Globus pallidus (tissue), 1 donor: ENCODE data around the gene RNU6-8.

ENCODE experiments used
- DNase-seq: peaks from one replicate; pipeline ENCODE4 v3.0.0-alpha.2; 2015; ENCODE audit warnings: low spot score

RNU6-8 gene

DNA sequence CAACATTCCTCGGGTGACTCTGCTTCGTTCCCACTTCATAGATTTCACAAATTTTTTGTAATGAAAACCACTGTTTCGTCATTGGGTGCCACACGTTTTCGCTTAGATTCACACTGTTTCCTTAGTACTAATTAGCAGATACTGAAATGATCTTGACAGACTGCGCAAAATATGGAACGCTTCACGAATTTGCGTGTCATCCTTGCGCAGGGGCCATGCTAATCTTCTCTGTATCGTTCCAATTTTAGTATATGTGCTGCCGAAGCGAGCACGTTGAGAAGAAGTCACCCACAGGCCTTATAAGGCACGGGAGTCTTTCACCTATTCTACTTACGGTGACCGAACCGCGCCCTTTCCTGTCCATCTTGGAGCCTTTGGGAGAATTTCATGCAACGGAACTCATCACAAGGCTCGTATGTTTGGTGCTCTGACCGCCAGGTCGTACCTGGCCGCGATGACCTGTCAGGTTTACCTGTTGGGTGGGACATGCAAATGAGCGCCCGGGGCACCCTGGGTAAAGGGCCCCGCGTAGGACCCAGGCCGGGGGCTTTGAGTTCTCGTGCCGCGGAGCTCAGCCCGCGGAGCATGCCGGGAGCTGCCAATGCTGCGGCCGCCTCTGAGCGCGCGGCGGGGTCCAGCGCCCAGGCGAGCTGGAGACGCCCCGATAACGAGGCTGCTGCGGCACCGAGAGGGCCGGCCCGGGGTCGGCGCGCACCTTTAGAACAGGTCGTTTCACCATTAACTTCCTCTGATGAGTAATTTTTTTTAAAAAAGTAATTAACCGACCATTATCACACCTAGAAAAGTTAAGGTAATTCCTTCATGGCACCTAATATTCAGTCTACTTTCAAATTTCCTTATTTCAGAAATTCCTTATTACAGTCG, at the start of gene RNU6-8:
RNU6-8 (minus strand) TSS at position 272 of the 885 bp plus-strand sequence.
- DNase-seq = peak; percentile 81

DNA sequence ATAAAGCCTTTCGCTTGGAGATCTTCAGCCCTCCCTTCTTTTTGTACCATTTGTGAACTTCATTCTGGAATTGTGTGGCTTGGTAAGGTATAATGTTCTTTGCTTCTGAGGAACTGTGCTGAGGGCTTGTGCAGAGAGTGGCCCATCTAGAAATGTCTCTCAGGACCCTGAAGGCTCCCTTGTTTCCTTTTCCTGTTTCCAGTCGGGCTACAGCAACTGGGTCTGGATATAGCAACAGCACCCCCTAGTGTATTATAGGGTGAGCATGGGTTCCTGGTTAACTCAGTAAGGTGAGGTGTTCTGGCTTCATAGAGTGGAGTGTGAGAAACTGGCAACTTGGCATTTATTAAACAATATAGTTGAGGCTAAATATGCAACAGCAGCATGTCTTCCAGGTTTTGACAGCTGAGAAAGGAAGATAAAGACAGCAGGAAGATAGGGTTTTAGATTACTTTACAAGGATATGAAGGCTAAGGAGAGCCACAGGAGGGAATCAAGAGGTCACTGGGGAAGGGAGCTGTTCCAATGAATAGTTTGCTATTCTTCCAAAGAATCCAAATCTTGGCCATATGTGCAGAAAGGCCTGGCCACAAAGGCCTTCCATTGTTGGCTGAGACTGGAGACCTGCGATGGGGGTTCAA, 49.1 kb upstream of the RNU6-8 start:
- peak; percentile 86 for DNase-seq

DNA sequence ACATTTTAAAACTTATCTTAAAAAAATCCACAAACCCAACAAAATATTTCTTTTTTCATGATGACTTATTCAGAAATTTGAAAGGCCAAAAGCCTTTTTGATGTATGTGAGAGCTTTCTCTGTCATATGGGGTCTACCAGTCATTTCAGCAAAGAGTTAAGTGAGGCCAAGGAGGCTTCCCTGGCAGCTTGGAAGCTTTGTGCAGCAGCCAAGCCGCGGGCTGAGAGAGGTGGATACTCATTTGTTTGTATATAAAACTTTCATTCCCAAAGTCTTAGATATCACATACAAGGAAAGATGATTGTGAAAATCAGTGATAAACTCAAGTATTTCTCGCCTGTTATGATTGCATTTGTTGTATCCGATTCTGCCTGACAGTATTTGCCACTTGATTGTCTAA, 48.5 kb upstream of the RNU6-8 start:
- DNase-seq = no peak

DNA sequence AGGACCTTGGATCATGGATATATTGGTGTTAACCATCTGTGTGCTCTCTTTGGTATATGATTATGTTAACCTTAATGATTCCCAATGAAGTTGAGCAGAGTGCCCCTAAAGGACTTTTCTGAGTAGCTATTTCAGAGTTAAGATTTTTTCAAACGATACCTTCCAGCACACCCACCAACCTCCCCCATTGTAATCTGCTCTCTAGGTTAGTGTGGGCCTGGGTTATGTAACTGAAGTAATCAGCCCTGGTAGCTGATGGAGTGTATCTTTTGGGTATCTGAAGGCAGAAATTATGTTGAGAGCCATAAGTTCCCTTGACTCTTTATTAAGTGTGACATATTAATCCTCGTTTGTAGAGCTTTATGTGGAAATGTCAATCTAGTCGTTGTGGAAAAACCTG, 47.6 kb upstream of the RNU6-8 start:
- no peak for DNase-seq

DNA sequence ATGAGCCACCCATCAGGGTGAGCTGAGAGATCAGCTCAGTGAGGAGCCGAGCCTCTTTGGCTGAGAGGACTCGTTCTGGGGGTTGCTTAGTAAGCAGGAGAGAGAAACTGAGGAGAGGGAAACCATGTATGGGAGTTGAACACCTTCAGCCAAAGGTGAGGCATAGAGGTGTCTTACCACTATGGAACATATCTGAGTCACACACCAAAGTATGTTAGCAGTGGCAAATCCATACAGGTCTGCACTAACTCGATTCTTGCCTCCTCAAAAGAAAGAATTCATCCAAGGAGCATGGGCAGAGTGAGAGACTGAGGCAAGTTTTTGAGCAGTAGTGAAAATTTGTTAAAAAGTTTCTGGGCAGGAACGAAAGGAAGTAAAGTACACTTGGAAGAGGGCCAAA, 46.7 kb upstream of the RNU6-8 start:
- DNase-seq = no peak

DNA sequence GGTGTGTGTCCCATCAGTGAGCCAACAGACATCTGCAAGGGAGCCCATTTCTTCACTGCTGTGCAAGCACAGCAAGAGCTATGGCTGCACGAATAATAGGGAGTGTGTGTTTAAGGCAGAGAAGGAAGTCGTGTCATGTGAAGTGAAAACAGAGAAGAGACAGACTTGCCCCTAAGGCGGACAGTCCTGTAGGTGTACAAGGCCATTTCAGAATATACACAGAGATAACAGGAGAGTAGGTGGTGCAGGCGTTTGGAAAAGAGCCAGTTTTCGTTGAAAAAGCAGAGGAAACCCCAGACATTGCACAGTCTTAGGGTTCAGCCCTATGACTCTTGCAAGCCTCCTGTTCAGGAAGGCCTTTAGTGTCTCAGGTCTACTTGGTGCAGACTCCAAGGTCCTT, 46.3 kb upstream of the RNU6-8 start:
- DNase-seq = no peak

DNA sequence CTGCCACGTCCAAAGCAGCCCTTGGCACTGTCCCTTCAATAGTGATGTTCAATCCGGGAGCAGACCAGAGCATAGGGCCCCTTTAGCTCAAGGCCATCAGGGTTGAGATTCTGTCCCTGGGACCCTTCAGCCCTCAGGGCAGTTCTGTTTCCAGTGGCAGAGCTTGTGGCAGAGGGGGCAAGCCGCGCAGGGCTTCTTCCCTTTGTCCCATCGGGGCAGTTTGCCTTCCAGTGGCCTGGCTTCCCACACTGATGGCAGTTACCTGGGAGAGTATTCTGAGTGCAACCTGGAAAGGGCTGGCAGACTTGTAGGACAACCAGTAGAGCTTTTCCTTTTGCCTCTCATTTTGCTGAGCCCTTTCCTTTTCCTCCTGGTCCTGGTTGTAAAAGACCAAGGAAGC, 43.7 kb upstream of the RNU6-8 start:
- no peak for DNase-seq

DNA sequence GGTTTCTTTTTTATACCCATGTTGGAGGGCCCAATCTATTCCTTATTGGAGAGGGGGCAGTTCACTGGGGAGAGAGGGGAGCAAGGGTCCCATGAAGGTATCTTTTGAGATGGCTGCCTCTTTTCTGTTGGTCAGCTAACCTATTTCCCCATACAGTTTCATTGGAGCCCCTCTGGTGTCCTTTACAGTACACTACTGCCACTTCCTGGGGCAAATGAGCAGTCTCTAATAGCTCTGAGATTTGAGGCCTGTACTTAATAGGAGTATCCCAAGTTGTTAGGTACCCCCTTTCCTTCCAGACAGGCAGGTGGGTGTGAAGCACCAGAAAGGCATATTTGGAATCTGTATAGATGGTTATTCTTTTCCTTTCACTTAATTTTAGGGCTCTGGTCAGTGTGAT, 41.3 kb upstream of the RNU6-8 start:
- no peak for DNase-seq

DNA sequence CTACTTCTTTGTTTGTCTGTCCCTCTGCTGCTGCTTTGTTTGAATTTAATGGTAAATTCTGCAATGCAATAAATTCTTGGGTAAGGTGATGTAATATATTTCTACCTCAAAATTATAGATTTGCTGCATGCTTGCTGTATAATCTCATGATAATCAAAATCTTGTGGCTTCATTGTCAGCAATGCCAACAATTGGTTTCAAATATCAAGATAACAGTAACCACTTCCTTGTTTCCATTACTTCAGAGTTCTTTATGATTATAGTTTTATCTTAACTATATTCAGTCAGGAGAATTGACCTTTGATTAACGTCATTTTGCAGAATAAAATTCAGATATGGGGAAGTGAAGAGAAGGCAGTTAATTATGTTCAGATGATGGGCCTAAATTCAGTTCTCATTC, 30.2 kb upstream of the RNU6-8 start:
- no peak for DNase-seq

DNA sequence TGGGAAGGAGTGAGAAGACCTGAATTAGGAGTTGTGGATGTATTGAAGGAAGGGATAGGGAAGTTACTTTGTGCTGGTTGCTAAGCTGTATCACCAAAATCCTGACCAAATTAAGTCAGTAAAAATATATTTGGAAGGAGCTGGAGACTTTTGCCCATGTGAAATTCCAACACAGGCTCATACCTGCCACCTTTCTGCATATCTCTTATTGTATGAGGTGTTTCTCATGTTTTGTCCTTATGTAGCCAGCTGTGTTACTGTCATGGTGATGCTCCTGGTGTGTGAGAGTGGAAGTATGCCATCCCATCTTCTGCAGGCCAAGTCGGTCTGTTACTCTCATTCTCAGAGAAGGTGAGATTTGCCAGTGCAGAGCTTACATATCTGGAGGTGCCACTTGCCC, 29.4 kb upstream of the RNU6-8 start:
- DNase-seq = no peak

DNA sequence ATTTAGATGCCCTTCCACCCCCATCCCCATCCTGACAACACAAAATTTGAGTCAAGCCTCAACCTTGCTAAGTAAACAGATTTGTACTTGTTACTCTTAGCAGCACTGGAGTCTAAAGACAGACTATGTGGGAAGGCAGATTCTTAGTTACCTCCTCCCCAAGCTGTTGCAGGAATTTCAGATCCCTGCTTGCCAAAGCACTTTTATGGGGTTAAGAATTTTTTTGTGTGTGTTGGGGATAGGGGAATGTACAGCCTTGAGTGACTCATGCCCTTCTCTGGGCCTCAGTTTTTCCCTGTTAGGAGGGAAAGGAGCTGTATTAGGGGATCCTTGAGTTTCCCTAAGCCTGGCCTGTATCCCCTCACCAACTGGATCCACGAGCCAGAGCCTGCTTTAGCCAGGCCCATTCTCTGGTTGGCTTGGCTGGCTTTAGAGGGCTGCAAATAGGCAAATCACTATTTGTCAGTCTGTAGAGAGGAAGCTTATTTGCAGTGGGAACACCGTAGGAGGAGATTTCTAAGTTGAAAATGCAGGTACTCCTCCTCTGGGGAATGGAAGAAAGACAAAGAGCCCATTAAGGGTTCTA, 27.7 kb upstream of the RNU6-8 start:
- DNase-seq = no peak

DNA sequence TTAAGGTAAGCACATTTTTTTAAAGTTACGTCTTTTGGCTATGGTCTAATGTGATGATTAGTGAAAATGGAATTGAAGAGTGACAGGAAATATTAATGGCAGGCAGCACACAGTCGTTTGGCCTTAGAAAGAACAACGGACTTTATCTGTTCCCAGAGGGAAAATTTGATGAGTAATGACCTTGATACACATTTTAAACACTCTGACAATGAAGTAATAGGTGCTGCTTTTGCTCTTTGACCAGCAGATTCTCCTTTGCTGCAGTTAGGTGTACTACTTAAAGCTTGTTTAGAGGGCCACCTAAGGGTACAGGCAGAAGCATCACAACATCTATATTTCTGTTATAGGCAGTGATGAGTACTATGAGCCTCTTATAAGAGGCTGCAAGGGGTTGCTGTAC, 27.1 kb upstream of the RNU6-8 start:
- DNase-seq = no peak

DNA sequence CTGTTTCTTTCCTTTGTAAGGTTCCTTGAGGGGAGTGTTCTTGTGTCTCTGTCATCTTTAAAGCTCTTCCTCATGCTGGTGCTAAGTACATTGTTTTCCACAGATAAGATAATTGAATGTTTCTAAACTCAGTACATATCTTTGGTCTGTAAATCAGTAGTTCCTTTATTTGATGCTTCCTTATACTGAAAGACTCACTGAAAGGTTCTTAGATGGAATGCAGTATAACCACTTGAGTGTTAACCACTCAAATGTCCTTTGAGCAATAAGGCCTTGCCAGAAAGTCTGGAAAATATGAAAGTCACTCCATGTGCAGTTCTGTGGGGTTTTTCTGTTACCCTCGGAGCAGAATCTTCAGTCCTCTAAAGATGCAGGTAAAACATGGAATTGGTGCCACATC, 23.0 kb upstream of the RNU6-8 start:
- no peak for DNase-seq

DNA sequence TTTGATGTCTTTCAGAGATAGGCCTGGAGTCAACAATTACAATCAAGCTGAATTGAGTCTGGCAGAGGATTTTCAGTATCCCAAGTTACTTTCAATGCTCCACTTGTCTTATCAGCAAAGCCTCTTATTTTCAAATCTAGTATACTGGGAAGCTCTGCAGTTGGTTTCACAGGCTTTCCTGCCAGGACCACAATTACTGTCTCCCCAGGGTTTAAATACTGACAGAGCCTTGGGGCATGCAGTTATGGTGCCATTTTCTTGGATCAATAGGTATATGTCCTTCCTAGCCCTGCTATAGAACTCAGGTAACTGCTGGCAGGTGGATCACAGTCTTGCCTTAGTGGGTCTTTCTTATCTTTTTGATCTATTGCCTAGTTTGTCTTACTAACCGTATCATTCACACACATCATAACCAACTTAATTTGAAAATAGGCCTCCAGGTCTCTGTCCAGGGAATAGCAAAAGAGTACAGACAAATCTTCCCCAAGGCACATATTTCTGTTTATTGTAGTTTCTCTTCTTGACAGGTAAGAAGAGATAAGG, 22.4 kb upstream of the RNU6-8 start:
- no peak for DNase-seq

DNA sequence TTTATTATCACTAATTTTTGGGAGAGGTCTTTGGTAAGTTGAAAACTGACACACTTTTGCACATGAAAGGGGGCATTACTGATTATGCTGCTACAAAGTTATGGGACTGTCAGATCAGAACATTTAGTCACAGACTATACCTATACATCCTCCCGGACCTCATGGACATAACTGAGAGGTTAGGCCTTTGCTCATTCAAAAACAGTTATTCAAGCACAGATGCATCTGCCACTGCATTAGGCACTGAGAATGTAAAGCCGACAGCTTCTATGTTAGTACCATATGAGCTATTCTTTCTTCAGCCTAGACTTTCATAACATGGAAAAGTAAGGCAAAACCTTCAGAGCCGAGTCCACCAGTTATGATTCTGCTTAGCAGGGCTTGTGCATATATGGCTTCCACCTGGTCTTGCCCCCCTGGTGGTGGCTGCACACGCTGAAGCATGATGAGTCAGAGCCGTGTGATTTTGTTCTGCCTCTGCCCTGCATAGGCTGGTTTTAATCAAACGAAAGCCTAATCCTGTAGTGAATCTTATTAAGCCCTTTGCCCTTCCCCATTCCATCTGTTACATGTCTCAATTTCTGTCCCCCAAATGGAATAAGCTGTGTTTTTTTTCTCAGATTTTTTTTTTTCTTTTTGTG, 21.8 kb upstream of the RNU6-8 start:
- peak; percentile 29 for DNase-seq

DNA sequence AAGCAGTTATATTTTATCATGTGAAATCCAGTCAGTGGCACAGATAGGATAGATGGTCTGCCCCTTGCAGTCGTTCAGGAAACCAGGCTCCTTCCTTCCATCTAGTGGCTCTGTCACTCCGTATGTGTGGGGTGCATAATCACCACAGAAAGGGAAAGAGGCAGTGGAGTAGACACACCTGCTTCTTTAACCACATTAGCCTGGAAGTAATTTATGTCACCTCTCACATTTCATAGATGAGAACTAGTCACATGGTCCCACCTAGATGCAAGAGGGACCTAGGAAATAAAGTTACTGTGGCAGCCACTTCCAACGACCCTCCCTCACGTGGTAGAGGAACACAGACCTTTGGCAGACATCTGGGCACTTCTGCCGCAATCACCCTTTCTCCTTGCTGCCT, 14.2 kb upstream of the RNU6-8 start:
- no peak for DNase-seq

DNA sequence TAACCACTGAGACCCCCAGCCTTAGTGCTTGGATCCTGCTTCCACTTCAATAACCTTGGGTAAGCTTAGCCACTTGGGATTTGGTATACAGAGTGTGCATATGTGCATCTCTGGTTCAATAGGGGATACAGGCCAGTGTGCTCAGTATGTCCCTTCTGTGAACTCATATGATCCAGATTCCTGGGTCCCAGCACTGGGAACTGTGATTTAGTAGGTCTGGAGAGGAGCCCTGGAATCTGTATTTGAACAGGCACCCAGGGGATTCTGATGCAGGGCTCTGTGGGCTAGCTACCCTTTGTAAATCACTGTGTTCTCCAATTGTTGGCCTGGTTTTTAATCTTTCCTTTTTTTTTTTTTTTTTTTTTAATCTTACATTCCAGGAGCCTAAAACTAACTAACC, 9.8 kb upstream of the RNU6-8 start:
- DNase-seq = no peak

DNA sequence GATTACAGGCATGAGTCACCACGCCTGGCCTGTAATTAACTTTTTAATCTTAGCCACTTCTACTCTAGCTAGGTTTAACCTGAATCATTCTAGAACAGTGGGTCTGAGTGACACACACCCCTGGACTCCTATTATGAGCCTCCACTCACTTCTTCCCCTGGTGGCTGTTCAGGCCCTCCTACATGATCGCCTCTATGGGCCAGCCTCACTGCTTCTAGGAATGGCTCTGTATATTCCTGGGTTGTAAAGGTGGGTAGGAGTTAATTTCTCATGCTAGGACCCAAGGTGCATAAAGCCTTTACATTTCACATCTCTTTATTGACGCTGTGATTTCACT, 8.0 kb upstream of the RNU6-8 start:
- DNase-seq = no peak

DNA sequence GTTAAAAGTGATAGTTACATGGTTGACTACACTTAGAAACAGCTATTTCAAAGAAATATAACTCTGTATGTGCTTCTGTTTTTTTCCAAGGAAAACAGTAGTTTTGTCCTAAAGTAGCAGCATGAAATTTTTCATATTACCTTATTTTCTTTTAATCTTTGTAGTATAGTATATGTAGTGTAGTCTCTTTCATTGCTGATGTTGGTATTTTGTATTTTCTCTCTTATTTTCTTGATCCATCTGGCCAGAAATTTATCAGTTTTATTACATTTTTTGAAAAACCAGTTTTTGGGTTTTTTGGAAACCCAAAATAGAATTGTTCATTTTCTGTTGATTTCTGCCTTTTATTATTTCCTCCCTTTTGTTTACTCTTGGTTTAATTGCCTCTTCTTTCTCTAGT, 6.4 kb upstream of the RNU6-8 start:
- no peak for DNase-seq

DNA sequence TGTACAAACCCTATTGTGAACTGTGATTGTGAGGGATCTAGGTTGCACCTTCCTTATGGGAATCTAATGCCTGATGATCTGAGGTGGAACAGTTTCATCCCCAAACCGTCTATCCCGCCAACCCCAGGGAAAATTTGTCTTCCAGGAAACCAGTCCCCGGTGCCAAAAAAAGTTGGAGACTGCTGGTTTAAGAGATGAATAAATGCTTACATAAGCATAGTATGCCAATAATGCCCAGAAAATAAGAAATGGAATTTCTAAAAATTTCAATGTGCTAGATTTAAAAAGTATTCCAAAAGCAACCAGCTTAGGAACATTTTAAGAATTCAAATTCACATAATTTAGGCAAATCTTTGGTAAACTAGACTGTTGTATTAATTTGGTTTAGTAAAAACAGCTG, 5.4 kb upstream of the RNU6-8 start:
- no peak for DNase-seq

DNA sequence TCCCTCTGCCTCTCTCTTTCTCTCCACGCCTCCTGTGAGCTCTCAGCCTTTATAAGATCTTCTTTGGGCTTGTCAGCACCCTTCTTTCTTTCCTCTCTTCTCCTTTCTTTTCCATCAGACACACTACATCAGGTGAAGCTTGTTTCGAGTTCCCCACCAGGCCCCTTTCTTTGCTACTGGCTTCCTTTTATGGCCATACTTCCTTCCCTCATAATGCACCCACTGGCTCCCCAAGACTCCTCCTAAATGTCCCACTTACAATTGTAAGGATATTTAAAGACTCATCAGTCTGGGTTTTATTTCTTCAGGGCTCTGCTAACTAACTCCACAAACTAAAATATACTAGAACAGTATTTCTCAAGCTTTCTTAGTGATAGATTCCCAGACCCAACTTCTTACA, 3.5 kb upstream of the RNU6-8 start:
- no peak for DNase-seq

DNA sequence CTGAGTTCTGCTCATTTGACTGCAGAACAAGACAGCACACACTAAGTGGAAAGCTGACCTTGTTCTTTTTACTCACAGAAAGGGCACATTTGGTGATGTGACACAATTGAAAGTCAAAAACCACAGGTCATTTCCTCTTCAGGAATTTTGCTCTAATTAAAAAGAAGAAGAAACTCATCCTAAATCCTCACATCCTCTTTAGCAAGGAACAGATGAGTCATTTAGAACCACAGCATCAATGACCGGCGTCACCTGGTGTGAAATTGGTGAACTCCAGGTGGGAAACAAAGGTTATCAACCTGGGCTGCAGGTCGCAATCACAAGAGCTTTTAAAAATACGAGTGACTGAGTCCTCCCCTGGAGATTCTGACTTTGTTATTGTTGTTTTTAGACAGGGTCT, 2.9 kb upstream of the RNU6-8 start:
- no peak for DNase-seq

DNA sequence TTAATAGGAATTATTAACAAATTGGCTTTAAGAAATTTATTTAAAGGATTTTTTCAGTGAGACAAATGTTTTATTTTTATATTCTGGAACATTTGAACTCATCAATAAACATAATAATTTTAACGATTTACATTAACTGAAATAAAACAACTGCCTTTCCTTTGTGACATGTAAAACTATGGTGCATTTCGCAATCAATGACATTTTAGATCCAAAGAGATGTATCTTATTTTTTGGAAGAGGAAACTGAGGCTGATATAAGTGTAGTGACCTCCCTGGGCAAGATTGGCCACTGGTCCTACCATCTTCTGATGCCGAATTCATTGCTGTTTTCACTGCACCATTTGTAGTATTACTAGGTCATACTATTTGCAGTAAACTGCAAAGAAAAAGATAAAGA, 2.5 kb upstream of the RNU6-8 start:
- no peak for DNase-seq
